RWPE2 (cell line): ENCODE results near the gene PARP4.
A peak's percentile ranks its signal among the peaks of the same experiment; 100 is the strongest.
"Not testable (repeated sequence)": the region's sequence is repeated elsewhere in the genome, so short reads cannot be mapped to it uniquely, and the experiment has no call there.

Experiments
- ATAC-seq: fragments of 200-7000 bp; cut with Tn5 transposase; 3 replicates; pipeline ENCODE4 v1.9.1; 2021; ENCODE audit warnings: low read depth
- DNase-seq: peaks from one replicate; pipeline ENCODE4 v3.0.0-alpha.2; 2020; ENCODE audit warnings: low spot score
- H3K27ac ChIP-seq: fragments of 450-650 bp; 2 replicates; pipeline ENCODE4 v1.5.1; 2017; ENCODE audit warnings: mild to moderate bottlenecking; ENCODE audit not compliant: poor library complexity, severe bottlenecking
- H3K27me3 ChIP-seq: fragments of 250-450 bp; sonication (Bioruptor Pico); 2 replicates; pipeline ENCODE4 v1.5.1; 2021; ENCODE audit warnings: mild to moderate bottlenecking, moderate library complexity; ENCODE audit not compliant: insufficient read depth, poor library complexity, severe bottlenecking
- H3K36me3 ChIP-seq: fragments of 250-450 bp; sonication (Bioruptor Pico); 2 replicates; pipeline ENCODE4 v1.5.1; 2020; ENCODE audit warnings: low read depth, mild to moderate bottlenecking, moderate library complexity
- H3K4me1 ChIP-seq: fragments of 250-450 bp; sonication (Bioruptor Pico); 2 replicates; pipeline ENCODE4 v1.5.1; 2021; ENCODE audit warnings: mild to moderate bottlenecking, moderate library complexity; ENCODE audit not compliant: insufficient read depth, poor library complexity, severe bottlenecking
- H3K4me3 ChIP-seq: fragments of 250-450 bp; sonication (Bioruptor Pico); 2 replicates; pipeline ENCODE4 v1.5.1; 2021; ENCODE audit warnings: mild to moderate bottlenecking, moderate library complexity; ENCODE audit not compliant: severe bottlenecking
- H3K9me3 ChIP-seq: fragments of 250-450 bp; sonication (Bioruptor Pico); 2 replicates; pipeline ENCODE4 v1.5.1; 2021; ENCODE audit warnings: mild to moderate bottlenecking, moderate library complexity; ENCODE audit not compliant: severe bottlenecking
- TF ChIP-seq, protein P1 (sequence below): fragments of 450-650 bp; IDR thresholded peaks from one replicate; pipeline ENCODE4 v1.5.1; 2017; ENCODE audit warnings: mild to moderate bottlenecking, moderate library complexity; ENCODE audit not compliant: poor library complexity, severe bottlenecking

PARP4 gene

DNA sequence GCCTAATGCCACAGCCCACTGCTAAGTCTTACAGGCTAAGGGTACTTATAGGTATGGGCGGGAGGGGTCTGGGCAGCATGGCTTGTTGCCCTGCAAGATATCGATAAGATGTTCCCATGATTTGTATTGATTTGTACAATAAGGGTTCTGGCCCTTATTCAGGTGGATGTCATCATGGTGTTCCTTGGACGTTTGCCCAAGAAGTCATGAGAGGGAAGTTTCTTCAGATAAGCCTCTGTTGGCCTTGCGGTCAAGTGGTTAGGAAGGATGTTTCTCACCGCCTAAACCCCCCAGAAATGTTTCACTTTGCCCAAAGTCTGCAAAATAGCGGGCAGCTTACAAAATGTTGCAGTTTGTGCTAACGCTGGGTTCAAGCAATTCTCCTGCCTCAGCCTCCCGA lies 7.3 kb downstream of the PARP4 start:
- Histone ChIP-seq H3K4me1 (peaks cover 35% of the 10 kb centered on the region), H3K4me3 (no peak overlapping the region), H3K27ac (no peak overlapping the region), H3K36me3 (peaks cover 40% of the 10 kb centered on the region), H3K27me3 (no peaks in the 10 kb centered on the region), H3K9me3 (no peaks in the 10 kb centered on the region)
- no peak for ATAC-seq
- TF ChIP-seq, protein P1, sequence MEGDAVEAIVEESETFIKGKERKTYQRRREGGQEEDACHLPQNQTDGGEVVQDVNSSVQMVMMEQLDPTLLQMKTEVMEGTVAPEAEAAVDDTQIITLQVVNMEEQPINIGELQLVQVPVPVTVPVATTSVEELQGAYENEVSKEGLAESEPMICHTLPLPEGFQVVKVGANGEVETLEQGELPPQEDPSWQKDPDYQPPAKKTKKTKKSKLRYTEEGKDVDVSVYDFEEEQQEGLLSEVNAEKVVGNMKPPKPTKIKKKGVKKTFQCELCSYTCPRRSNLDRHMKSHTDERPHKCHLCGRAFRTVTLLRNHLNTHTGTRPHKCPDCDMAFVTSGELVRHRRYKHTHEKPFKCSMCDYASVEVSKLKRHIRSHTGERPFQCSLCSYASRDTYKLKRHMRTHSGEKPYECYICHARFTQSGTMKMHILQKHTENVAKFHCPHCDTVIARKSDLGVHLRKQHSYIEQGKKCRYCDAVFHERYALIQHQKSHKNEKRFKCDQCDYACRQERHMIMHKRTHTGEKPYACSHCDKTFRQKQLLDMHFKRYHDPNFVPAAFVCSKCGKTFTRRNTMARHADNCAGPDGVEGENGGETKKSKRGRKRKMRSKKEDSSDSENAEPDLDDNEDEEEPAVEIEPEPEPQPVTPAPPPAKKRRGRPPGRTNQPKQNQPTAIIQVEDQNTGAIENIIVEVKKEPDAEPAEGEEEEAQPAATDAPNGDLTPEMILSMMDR: no peak
- no peak for DNase-seq

DNA sequence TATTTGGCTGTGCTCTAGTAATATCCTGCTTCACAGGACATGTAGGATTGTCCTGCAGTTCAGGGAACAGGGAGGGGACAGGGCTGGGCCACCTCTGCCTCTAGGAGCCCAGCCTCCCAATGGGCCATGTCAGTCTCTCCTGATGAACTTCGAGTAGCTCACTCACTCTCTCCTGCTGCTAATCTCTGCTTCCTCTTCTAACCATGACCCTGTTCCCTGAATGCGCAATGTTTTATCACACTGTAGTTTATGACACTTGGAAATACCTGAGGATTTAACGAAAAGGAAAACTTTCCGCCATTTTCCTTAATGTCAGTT lies 9.2 kb downstream of the PARP4 start:
- TF ChIP-seq, protein P1: no peak
- DNase-seq (no peak), ATAC-seq (no peak)
- Histone ChIP-seq H3K9me3 (no peaks in the 10 kb centered on the region), H3K27ac (peak overlapping the region; percentile 70), H3K27me3 (no peaks in the 10 kb centered on the region), H3K36me3 (peaks cover 44% of the 10 kb centered on the region), H3K4me3 (no peak overlapping the region), H3K4me1 (peaks cover 35% of the 10 kb centered on the region)

DNA sequence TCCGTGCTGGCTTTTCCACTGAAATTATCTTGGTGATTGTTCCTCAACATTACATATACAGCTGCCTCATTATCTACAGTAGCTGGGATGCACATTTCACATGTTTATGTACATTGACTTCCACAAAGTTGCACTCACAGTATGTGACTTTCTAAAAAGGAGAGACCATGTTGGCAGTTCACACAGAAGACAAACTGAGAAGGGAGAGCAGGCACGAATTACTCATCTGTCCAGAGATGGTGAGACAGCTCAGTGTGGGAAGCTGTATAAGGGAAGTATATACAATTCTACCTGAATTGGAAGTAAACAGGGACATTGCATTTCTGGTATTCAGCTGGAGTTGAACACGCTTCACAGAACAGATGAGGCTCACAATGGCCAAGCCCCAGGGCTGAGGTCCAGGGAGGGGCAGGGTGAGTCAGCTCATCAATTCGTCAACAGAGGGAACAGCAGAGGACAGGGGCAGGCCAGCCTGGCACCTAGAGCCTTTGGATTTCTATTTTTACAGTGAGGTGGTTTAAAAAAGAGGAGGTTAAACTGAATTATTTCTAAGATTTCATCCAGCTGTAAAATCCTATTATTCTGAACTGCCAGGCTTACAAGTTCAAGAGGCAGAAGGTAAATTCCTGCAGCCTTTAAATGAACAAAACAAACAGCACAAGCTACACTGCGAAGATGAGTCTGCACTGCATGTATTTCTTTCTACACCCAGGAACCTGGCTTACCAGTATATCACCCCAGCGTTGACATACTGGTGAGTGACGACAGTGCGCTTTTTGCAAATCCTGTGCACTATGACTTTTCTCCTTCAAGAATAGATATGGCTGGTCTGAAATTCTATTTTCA lies 9.8 kb downstream of the PARP4 start:
- TF ChIP-seq, protein P1: no peak
- peaks cover 41% of the 10 kb centered on the region for H3K36me3 ChIP-seq

DNA sequence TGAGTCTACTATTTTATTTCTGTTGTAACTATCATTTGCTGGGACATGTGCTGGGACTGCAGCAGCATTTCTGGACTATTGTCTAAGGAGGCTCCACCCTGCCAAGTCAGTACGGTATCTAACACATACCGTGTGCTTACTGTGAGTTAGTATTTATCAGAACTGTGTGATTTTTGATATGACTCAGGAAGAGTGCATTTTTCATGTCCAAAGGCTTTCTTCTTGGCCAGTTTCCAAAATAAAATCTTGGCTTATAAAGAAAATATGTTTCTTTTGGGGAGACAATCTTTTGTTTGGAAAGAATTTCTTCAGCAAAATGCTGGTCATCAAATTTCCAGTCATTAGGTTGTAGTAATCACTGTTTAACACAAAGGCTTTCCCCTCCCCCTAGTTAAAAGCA lies 11.6 kb downstream of the PARP4 start:
- no peak overlapping the region for H3K4me3 ChIP-seq
- ATAC-seq: peak; percentile 88
- no peaks in the 10 kb centered on the region for H3K27me3 ChIP-seq
- DNase-seq: no peak
- H3K27ac ChIP-seq: peak overlapping the region; percentile 70
- no peaks in the 10 kb centered on the region for H3K9me3 ChIP-seq
- TF ChIP-seq, protein P1: no peak
- H3K4me1 ChIP-seq: peaks cover 35% of the 10 kb centered on the region
- peaks cover 46% of the 10 kb centered on the region for H3K36me3 ChIP-seq

More for the DNA sequence above, 9.8 kb downstream of the PARP4 start:
- Histone ChIP-seq H3K9me3 (no peaks in the 10 kb centered on the region), H3K27me3 (no peaks in the 10 kb centered on the region), H3K27ac (peak overlapping the region; percentile 70), H3K4me1 (peaks cover 35% of the 10 kb centered on the region), H3K4me3 (no peak overlapping the region)
- DNase-seq (peak; percentile 61), ATAC-seq (peak; percentile 92)

DNA sequence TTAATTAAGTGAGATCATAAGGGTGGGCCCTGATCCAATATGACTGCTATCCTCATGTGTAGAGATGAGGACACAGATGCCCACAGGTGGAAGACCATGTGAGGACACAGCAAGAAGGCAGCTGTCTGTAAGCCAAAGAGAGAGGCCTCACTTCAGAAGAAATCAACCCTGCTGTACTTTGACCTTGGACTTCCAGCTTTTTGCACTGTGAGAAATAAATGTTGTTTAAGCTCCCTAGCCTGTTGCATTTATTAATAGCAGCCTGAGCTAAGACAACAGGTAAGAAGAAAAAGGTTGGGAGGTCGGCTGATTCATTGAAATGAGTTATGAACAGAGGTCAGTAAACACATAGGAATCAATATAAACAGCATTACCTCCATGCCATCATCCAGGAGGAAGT lies 14.8 kb downstream of the PARP4 start:
- TF ChIP-seq, protein P1: no peak
- H3K36me3 ChIP-seq: peaks cover 67% of the 10 kb centered on the region
- H3K4me3 ChIP-seq: no peak overlapping the region
- DNase-seq (no peak), ATAC-seq (no peak)
- no peaks in the 10 kb centered on the region for H3K9me3 ChIP-seq
- peaks cover 25% of the 10 kb centered on the region for H3K4me1 ChIP-seq
- no peaks in the 10 kb centered on the region for H3K27me3 ChIP-seq
- no peak overlapping the region for H3K27ac ChIP-seq

DNA sequence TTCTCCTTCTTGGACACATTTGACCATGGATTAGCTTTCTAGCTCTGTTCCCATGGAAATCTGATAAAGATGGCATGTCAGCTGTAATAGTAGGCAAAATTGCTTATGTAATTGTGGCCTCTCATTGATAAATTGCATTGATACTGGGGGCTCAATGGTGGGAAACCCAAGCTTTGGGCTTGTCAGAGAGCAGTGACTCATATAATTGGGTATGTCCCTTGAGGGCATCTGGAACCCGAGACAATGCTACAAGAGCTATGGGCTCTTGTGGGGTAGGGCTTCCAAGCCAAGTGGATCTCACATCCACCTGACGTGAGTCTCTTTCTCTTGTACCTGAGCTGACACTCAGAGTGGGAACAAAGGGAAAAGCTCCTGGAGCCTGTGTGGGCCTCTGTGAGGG lies 16.3 kb downstream of the PARP4 start:
- H3K4me3 ChIP-seq, H3K27me3 ChIP-seq, DNase-seq, H3K9me3 ChIP-seq, H3K27ac ChIP-seq, ATAC-seq: not testable (repeated sequence)
- Histone ChIP-seq H3K4me1 (peaks cover 10% of the 10 kb centered on the region), H3K36me3 (peaks cover 72% of the 10 kb centered on the region)
